DMS53 treated with DMSO at 0.1 percent for 48 hours (cell line): ENCODE results near the gene NCAM1.

Experiments used
- DNase-seq: peaks from one replicate; lab custom pipeline; 2025; ENCODE audit not compliant: unreplicated experiment; lab: John Stamatoyannopoulos, UW

NCAM1 gene

DNA sequence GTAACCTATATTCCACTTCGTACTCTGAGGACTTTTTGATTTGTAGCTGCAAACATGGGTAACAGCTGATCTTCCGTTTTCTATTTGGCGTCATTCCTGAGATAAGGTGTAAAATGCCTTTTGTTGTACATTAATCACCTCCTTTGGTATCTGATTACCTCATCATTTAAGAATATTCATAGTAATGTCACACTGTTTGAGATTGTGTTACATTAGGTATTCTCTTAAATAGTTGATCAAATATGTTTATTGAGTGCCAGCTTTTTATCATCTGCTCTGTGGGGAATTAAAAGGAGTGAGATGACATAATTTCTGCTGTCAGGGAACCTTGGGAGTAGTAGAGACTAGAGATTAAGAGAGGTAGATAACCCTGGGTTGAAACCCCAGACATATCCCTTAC is 5.9 kb downstream of the NCAM1 start:
- DNase-seq = no peak

DNA sequence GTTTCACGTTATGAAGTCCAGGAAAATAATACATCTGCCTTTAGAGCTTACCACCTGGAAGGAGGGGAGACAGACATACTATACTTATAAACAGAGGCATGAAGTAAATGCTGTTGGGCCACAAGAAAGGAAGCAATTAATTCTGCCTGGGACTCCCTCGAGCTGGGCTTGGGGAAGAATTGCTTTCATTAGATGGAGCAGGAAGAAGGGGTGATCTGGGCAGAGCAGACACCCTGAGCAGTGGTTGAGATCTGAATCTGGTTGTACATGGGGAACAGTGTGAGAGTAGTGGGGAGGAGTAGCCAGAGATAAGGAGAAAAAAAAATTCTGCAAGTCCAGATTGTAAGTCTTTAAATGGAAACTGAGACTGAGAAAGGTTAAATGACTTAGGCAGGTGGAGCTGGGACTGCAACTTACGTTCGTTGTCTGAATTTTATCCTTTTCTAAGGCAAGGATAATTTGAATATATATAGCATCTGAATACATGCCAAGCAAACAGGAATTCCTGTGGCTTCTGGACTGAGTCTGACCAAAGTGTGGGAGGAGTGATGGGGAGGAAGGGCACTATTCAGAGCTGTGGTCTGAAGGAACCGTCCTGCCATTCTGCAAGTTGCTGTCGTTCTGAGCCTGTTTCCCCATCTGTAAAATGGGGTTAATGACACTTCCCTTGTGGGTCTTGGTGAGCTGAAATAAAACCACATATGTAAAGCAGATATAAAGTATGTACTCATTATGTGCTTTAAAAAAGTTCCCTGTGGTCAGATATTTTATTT is 7.9 kb downstream of the NCAM1 start:
- DNase-seq = no peak

DNA sequence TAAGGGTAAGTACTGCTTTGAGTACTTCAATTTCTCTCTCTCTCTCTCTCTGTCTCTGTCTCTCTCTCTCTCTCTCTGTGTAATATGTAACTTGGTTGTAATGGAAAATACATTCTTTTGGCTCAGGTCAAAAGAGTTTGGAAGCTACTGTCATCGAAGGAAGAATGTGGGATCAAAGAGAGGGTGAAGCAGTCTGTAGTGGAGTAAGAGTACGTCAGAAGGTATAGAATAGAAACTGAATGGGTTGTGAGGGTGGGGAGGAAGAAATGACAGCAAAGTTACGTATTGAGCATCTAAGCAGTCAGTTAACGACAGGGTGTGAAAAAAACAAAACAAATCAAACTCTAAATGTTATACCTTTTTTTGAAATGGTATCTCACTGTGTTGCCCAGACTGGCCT is 10.0 kb downstream of the NCAM1 start:
- no peak for DNase-seq

DNA sequence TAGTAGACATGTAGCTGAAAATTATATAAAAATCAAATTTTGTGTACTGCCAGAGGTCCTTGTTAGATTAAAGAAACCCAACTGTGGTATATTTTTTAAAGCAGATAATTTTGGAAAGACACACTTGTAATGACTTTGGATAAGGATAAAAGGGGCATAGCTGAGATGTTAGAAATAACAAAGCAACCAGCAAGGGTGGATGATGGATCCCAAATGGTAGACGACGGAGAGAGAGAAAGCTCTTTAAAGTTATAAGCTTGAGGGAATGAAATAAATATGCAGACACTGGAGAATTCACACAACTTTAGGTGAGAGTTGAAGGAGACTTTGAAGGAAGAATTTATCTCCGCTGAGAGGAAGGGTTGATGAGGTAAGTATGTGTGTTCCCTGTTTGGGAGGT is 10.6 kb downstream of the NCAM1 start:
- DNase-seq = no peak

DNA sequence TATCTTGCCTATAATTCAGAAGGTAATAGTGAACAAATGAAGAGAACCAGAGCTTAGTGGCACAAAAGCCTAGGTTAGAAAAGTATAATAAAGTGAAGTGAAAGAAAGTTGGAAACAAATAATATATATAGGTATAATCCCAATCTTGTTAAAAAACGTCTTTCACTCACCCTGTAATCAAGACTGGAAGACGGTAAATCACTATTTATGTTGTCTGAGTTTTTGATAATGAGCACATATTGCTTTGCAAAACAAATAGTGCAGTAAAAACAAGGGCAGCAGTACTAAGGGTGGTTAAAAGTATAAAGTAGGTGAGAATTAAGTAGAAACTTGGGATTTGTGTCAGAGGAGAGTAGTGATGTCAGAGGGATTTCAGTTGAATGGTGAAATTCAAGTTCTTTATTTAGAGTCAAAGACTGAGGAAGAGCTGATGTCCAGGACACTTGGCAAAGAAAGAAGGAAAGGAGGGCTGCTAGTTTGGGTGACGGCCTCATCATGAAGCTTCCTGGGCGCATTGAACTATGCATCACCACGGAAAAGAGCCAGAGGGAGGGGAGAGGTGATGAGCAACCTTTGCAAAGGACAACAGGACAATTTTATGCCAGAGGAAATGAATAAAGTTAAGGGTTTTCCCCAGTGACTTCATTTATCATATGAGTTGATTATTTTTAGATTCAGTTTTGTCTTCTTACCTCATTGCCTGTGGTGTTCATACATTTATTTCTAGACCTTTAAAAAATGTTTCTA is 11.4 kb downstream of the NCAM1 start:
- no peak for DNase-seq

DNA sequence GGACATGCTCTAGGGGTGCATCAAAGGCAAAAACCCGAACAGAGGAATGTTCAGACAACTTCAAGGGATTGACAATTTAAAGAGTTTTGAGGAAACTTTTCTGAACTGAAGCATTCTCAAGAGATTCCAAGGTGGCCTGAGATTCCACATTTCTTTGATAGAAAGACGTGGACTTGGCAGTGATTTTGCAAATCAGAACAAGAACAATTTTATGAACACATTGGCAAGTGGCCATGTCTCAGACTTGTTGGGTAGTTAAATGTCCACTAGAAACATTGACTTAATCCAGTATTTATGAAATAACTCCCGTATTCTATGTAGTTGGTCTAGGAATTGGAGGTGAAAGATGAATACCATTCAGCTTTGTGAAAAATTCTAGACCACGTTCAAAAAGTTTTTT is 13.8 kb downstream of the NCAM1 start:
- DNase-seq = no peak

DNA sequence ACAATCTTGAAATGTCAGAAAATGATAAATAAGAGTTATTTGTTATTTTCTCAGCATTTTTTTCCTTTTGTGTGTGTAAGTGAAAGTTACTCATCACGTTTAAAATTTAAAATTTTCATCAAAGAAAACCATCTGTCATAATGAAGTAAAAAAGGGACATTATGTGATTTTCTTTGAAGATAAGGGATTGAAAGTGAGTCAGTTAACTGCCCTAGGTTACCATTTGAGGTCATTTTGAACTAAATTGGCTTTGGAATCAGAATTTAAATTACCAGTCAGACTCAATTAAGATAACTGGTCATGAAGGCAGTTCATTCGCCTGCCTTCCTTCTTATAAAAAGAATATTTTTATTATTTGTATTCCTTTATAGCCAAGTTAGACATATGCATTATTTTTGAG is 14.3 kb downstream of the NCAM1 start:
- DNase-seq = no peak

DNA sequence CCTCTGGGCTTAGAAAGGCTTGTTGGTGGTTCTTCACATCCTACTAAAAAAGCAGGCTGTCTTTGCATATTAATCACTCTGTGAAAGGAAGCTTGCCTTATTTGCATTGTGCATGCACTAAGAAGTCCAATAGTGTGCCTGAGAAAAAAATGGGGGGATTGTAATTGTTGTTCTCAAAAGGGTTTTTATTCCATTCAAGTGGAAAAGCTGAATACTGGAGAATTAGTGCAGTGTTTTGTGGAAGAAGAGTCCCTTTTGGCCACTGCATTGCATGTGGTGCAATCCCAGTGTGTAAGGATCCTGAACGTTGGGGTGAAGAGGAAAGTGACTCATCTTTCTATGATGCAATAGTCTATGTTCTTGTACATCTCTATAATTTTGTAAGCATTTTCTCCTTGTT is 16.5 kb downstream of the NCAM1 start:
- peak; percentile 64 for DNase-seq

DNA sequence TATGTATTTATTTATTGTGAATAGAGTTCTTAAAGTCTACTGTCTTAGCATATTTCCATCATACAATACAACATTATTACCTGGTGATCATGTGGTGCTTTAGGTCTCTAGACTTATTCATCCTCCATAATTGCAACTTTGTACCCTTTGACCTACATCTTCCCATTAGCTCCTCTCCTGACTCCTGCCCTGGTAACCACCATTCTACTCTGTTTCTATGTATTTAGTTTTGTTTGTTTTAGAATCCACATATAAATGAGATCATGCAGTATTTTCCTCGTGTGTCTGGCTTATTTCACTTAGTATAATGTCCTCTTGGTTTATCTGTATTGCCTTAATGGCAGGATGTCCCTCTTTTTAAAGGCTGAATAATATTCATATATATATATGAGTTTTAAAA is 22.7 kb downstream of the NCAM1 start:
- peak; percentile 89 for DNase-seq

DNA sequence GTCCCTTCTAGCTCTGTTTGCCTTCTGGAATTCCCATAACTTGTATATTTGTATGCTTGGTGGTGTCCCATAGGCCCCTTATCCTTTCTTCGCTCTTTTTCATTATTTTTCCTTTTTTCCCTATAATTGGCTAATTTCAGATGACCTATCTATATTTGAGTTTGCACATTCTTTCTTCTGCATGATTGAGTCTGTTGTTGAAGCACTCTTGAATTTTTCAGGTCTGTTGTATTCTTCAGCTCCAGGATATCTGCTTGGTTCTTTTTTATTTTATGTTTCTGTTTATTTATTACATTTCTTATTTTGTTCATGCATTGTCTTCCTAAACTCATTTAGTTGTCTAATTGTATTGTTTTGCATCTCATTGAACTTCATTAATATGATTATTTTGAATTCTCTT is 28.0 kb downstream of the NCAM1 start:
- DNase-seq = no peak

DNA sequence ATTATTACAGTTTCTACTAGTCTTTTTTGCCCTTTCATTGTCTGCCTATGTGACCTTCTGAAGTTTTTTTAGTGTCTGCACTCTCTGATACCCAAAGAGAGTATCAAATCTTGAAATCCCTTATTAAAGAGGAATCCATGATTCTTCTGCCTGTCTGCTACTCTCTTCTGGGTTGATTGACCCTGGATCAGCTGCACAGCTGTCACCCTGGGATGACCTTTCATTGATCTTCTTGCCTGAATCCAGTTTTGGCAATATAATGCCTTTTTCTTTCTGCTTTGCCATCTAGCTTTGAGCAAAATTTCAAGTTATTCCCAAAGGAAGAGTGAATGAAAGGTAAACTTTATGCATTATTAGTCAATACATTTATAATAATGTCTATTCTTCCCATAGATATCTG is 32.6 kb downstream of the NCAM1 start:
- no peak for DNase-seq

DNA sequence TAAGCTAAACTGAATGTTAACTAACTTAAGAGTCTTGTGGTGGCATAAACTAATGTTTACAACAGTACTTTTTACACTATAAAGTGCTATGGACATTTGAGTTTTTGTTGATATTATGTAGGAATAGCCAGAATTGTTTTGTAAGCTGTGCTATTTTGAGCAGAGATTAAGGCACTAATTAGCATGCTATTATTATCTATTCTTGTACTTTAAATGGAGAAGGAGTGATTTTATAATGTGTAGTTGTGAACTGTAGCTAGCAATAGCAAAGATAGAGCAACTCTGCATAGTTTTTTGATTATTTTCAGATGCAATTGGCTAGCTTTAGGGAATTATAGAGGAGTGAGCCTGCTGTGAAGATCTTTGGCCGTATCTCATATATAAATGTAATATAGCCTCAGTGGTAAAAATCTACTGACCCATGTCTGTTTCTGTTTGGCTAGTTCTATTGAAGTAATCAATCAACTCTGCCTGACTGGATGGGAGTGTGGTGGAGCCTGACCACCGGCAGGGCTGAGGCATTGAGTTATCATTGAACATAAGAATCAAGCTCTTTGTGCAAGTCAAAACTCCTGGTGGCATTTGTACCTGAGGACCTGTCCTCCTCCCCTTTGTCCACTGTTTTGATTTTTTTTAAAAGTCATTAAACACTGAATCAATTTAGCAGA is 34.3 kb downstream of the NCAM1 start:
- no peak for DNase-seq

DNA sequence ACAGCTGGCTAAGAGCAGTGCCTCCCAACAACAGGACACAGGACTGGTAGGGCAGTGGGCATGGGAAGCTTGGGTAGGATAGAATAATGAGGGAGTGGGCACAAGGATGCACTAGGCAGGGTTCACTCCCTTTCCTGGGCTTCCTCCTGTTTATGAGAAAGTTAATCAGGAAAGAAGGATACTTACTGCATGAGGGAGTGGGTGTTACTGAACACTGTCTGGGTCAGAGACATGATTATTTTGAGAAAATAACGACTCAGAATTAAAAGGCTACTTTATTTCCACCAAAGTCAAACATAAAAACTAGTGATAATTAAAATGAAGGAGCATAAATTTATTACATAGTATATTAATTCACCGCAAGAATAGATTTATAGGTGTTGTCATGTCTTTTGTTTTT is 35.8 kb downstream of the NCAM1 start:
- no peak for DNase-seq

DNA sequence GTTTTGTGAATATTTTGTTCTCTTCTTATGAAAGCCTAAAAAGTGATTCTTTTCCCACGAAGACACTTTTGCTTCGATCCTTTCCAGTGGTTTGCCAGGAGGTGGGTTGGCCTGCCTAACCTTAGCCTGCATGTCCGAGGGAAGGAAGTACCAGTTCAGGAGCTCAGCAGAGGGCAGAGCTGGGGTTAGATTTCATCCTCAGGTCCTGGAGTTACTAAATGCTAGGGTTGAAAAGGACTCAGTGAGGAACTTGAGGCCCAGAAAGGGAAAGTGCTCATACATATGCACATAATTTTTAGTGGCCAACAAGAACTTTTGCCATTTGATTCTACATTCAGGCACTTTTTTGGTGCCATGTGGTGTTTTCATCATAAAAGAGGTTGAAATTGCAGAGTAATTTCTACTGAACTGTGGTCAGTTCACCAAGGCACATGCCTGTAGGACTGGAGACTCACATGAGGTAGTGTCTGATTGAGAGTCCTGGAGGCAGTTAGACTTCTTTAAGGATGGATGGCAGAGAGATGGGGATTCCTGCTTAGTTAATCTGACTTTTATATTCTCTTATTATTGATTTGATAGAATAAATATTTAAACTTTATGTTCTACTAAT is 36.7 kb downstream of the NCAM1 start:
- no peak for DNase-seq

DNA sequence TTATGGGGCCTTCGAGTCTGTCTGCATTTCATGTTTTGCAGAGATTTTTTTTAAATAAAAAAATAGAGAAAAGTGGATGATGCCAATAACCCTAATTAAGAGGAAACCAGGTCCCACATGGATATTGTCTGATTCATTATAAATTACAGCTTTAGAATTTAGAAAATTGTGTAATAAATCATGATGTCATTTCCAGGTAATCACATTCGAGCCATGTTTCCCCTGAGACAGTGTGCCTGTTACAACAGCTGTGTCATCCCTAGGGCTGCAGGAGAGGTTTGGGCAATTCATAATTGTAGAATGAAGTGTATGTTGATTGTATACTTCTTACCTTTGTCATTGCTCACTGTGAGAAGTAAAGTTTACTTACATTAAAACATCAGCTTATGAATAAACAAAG is 38.3 kb downstream of the NCAM1 start:
- DNase-seq = no peak

DNA sequence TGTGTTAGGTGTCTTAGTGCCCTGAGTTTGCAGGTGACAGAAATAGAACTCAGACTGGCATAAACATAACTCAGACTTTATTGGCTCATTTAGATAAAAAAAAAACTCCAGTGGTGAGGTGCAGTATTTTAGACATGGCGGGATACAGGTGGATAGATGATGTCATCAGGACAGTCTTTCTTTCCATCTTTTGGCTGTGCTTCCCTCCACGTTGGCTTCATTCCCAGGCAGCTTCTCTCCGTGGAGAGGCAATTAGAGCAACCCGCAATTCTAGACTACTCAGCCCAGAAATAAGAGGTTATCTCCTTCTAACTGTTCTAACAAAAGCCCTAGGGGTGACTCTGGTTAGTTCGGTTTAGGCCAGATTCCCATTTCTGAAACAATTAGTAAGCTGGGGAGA is 40.5 kb downstream of the NCAM1 start:
- no peak for DNase-seq

DNA sequence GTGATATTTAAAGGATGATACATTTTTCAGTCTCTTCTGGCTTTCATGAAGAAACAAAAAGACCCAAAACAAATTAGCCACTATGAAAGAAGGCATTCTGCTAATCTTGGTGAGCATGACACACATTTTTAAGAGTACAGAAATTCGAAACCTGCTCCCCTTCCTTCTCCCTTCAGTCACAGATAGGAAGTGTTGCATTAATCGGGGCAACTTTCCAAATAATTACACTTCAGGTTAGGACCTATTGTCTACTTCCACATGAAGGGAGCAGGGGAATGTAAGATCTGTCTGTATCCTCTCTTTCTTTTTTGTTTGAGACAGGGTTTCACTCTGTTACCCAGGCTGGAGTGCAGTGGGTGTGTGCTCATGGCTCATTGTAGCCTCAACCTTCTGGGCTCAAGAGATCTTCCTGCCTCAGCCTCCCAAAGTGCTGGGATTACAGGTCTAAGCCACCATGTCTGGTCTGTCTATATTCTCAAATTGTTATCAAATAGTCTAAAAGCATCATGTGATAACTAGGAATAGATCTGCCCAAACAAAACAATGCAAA is 45.8 kb downstream of the NCAM1 start:
- DNase-seq = no peak

DNA sequence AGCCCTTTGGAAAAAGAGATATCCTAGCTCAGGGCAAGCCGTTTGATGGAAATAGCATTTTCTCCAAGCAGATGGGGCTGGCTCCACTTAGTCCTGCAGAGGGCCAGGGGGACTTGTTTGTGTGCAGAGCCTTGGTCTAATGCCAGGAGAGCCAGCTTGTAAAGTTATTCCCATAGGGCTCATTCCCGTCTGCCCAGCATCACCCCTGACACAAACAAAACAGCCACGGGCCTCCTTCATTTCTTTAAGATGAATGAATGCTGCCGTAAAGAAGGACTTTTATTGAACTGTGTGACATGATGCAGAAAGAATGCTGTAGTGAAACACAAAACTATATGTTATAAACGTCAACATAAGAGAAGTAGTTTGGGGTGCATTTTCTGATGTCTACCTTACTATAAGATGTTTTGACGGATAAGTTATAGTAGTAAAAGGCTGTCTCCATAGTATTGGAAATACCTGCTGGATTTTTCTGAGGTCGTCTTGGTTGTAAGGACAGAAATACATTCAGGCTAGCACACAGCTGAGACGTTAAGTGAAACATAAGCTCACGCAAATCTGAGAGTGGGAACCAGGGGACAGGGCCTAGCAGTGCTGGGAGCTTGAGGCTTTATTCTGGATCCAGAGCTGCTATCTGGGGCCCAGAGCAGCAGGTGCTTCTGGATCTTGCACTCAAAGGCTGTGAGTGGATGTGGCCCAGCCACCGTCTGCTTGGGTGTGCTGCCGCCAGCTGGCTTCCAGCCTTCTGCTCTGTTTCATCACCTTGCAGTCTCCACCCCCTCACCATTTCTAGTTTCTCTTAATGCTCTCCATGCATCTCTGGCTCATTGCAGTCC is 53.3 kb downstream of the NCAM1 start:
- DNase-seq = peak; percentile 42

DNA sequence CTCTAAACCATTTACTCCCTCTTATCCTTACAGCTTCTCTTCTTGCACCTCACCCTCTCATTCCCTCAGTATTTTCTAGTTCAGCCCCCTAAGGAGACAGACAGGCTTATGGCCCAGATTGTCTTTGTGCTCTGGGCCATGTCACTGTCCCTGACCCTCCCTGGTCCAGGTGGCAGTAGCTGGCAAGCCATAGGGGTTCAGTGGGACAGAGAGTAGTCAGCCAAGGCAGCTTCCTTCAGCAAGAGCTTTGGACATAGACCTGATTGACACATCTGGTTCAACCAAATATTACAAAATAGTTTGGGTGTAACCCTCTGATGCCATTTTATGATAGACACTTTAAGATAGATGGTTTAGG is 53.9 kb downstream of the NCAM1 start:
- DNase-seq = no peak

DNA sequence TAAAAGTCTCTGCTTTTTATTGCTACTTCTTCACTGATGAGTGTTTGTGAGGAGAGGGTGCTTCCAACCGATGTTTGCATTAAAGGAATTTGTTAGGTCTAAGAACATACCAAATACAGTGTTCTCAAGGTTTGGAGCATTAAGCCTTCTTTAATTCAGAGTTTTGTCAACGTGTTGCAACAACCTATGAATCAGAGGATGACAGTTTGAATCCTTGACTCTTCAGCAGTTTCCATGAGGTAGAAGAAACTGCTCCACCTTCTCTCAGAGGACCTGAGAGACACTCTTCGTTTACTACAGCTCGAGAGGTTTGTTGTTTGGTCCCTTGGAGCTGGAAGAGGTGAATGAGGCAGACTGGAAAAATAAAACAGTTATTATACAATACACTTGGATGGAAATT is 55.7 kb downstream of the NCAM1 start:
- no peak for DNase-seq

DNA sequence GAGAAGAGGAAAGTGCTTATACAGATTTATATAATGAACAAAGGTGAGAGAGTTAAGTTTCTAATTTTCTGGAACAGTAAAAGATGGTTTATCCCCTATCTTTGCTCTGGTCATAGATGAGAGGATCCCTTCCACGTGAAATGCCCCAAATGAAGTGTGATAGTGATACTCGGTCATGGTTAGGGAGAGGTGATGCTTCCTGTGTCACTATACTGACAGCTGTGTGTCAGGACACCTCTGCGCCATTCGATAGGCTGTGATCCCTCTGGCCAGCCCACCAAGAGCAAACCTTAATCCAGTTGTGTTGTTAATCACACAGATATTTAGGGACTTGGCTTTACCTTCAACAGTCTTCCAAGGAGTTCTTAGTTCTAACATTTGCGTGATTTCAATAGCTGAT is 57.7 kb downstream of the NCAM1 start:
- no peak for DNase-seq
